ENCODE measurements around the gene NFATC2.
"Not testable (repeated sequence)": the region's sequence is repeated elsewhere in the genome, so short reads cannot be mapped to it uniquely, and the experiment has no call there.

Gene NFATC2

DNA sequence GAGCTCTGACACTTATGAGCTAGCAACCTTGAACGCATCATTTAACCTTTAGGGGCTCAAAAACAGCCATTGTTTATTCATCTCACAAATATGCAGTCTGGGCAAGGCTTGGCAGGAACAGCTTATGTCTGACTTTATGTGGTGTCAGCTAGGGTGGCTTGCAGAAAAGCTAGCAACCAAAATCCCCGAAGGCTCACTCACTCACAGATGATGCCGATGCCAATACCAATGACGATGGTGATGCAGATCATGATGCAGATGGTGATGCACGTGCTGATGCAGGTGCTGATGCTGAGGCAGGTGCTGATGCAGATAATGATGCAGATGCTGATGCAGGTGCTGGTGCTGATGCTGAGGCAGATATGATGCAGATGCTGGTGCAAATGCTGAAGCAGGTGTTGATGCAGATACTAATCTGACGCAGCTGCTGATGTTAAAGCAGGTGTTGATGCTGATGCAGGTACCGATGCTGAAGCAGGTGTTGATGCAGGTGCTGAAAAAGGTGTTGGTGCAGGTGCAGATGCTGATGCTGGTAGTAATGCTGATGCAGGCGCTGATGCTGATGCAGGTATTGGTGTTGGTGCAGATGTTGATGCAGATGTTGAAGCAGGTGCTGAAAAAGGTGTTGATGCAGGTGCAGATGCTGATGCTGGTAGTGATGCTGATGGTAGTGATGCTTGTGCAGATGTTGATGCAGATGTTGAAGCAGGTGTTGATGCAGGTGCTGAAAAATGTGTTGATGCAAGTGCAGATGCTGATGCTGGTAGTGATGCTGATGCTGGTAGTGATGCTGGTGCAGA is 195.6 kb downstream of the NFATC2 start:
- no peak for DNase-seq

DNA sequence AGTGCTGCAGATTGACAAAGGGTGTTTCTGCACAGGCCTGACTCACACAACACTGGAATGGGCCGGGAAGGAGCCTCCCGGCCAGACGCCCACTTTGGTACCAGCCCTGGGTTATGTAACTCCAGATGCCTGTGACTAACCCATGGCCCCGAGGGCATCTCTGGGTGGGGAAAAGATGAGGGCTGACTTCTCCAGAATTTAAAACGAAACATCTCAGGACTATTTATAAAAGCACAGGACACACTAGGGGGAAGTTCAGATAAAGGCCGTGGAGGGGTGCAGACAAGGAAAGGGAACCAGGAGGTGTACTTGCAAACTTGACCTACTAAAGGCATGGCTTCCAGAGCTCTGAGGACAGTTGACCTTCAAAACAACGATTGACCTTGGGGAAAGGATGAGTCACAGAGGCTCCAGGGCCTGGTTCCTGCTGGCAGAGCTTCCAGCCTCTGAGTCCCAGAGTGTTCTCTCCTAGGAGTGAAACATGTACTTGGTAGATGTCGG is 196.9 kb downstream of the NFATC2 start:
- no peak for DNase-seq

DNA sequence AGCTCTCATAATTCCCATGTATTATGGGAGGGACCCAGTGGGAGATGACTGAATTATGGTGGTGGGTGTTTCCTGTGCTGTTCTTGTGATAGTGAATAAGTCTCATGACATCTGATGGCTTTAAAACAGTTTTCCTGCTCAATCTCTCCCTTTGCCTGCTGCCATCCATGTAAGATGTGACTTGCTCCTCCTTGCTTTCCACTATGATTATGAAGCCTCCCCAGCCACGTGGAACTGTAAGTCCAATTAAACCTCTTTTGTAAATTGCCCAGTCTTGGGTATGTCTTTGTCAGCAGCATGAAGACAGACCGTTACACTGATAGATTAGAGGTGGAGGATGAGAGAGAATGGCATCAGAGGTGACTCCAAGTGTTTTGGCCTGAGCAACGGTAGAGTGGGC is 198.7 kb downstream of the NFATC2 start:
- DNase-seq, result not testable (repeated sequence)

DNA sequence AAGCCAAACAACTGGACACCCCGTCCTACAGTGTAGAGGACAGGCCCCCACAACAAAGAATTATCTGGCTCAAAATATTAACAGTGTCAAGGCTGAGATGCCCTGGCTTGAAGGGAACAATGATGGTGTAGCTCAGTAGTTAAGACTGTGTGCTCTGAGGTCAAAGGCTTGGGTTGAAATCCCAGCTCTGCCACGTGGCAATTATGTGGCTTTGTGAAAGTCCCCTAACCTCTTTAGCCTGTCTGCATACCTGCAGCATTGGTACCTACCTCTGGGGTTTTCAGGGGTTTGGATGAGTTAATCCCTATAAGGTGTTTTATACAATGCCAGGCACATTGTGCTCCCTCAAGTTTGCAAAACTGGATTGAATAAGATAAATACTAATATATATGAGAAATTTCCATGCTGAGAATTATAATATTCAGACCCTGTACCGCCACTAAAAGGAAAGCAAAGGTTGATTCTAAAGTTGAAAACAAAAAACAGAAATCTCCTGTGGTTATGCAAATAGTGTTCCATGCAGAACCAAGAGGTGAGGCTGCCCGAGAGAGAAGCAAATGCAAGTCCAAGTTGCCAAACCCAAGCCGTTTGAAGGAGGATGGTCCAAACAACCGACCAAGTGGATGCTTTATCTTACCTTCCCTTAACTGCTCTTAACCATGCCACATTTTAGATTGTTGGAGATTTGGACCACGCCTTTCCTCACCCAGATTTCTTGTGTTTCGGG is 199.8 kb downstream of the NFATC2 start:
- no peak for DNase-seq

DNA sequence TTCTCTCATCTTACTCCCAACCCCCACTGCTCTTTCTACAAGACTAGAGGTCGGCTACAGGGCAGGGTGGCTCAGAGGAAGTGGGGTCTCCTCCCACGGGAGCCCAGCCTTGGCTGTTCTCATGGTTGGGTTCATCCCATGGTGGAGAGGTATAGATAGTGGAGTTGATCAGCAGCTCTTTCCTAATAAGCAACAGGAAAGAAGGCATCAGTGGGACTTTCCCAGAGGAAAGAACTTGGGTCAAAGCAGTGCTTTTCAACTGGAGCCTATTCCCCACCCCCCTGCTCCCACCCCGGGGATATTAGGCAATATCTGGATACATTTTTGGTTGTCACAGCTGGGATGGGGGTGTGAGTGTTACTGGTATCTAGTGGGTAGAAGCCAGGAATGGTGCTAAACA is 200.9 kb downstream of the NFATC2 start:
- DNase-seq, result no peak

- DNase-seq, result no peak
Observed at GRCh38 chr20:51340451-51340840, 202.1 kb downstream of the NFATC2 start.

DNA sequence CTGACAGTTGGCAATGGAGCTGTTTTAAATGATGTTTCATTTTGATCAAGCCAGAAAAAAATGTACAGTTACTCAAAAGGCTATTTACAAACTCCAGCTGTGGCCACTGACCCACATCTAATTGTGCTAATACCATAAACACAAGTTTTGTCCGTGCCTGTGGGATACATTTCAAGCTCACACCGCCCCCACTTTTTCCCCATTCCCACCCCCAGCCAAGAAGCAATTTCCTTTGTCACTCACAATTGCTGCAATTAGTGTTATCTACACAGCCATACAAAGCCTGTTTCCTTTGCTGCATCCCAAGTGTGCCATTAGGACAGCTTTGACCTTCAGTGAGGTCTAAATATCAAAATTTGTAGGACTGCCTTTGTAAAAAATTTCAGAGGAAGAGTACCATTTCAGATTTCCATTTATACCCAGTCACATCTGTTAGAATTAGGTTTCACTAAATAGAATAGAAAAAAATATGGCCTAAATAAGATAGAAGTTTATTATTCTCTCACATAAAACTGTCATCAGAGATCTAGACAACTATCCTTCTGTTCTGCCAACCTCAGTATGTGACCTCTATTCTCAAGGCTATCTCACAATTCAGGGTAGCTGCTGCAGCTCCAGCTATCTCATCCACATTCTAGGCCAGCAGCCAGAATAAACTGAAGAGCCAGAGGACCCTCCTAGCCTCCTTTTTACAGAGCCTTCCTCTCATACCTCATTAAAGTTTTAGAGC is 202.6 kb downstream of the NFATC2 start:
- no peak for DNase-seq

GRCh38 chr20:51338692-51339440 is 203.7 kb downstream of the NFATC2 start:
- no peak for DNase-seq

GRCh38 chr20:51337126-51337805 is 205.3 kb downstream of the NFATC2 start:
- no peak for DNase-seq

All from effector CD4-positive, alpha-beta T cell (primary cell).